ENCODE measurements around the gene LGALS14.

LGALS14 gene

GRCh38 chr19:39752390-39752789 is 48.1 kb downstream of the LGALS14 start:
- DNase-seq, result no peak

DNA sequence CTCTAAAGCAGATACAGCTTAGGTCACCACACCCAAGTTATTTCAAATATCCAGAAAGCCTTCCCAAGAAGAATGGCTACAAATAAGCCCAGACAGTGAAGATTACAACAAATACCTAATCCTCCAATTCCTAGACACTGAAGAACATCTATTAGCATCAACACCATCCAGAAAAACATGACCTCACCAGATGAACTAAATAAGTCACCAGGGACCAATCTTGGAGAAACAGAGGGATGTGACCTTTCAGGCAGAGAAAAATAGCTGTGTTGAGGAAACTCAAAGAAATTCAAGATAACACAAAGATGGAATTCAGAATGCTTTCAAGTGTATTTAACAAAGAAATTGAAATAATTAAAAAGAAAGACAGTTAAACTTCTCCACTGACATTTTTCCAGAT is 48.5 kb downstream of the LGALS14 start:
- DNase-seq, result no peak

DNA sequence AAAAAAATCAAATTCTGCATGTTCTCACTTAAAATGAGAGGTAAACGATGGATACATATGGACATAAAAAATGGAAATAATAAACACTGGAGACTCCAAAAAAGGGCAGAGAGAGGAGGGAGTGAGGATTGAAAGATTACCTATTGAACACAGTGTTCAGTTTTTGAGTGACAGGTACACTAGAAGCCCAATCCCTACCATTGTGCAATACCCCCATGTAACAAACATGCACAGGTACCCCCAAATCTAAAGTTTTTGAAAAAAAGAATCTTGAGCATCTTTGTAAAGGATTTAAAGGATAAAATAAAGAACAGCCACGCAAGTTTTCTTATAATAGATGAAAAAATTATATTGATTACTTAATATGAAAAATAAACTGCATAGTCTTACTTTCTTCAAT is 50.3 kb downstream of the LGALS14 start:
- no peak for DNase-seq

GRCh38 chr19:39754971-39755370 is 50.7 kb downstream of the LGALS14 start:
- no peak for DNase-seq
